ENCODE data around the gene CLEC3A.
A peak's percentile ranks its signal among the peaks of the same experiment; 100 is the strongest.

GRCh38 chr16:77975942-77976341, 46.4 kb upstream of the CLEC3A start:
- TF ChIP-seq CTCF (IDR thresholded peaks at IDR 0.05 in 2 of 3, conservative IDR thresholded peaks at IDR 0.05 in 1 of 3; ENCODE audit: borderline replicate concordance in 1 of 3, insufficient read depth in 1 of 3, low read depth in 2 of 3, low read length in 2 of 3) (0 out of 6 replicates have a peak, but pooled peaks of 2 of the 3 experiments have one; percentile 3 to 24), EGR1 (IDR thresholded peaks at IDR 0.05; ENCODE audit: low read depth) (no peak), ZNF274 (IDR thresholded peaks at IDR 0.05; ENCODE audit: low read depth, low read length) (no peak), POLR2A (IDR thresholded peaks at IDR 0.05; ENCODE audit: borderline replicate concordance, extremely low read depth, insufficient read depth, insufficient read length) (no peak), JUND (IDR thresholded peaks at IDR 0.05) (no peak), ELF1 (IDR thresholded peaks at IDR 0.05; ENCODE audit: borderline replicate concordance, low read depth) (no peak), EZH2phosphoT487 (IDR thresholded peaks at IDR 0.05; ENCODE audit: borderline replicate concordance) (no peak), REST (IDR thresholded peaks at IDR 0.05; ENCODE audit: low read depth) (no peak), TCF7L2 (IDR thresholded peaks at IDR 0.05; ENCODE audit: borderline replicate concordance, extremely low read depth, insufficient read depth, insufficient read length) (no peak)
